ENCODE measurements around the gene YES1.

YES1 gene

GRCh38 chr18:681985-682384, 130.1 kb downstream of the YES1 start:
- DNase-seq, result no peak

GRCh38 chr18:680392-680791, 131.7 kb downstream of the YES1 start:
- DNase-seq, result no peak

- no peak for DNase-seq
Observed at GRCh38 chr18:679516-679915, 132.5 kb downstream of the YES1 start.

- no peak for DNase-seq
Observed at GRCh38 chr18:678482-679182, 133.4 kb downstream of the YES1 start.

- DNase-seq, result no peak
Observed at GRCh38 chr18:677951-678381, 134.1 kb downstream of the YES1 start.

GRCh38 chr18:677145-677544, 134.9 kb downstream of the YES1 start:
- DNase-seq, result no peak

- no peak for DNase-seq
Observed at GRCh38 chr18:676736-677135, 135.3 kb downstream of the YES1 start.

GRCh38 chr18:676069-676468, 136.0 kb downstream of the YES1 start:
- DNase-seq, result no peak

- no peak for DNase-seq
Observed at GRCh38 chr18:675307-675706, 136.7 kb downstream of the YES1 start.

GRCh38 chr18:673769-674168, 138.3 kb downstream of the YES1 start:
- DNase-seq, result no peak

GRCh38 chr18:673317-673716, 138.7 kb downstream of the YES1 start:
- DNase-seq, result no peak

All from inflammatory macrophage treated with lipopolysaccharide for 4 hours (primary cell).